Upper lobe of left lung (tissue), 4 donors: ENCODE measurements around the gene ARHGAP35.

Source experiments
- EP300 ChIP-seq, 4 donors: sonication (generic); formaldehyde crosslinking; IDR thresholded peaks; one replicate each; pipeline ENCODE4 v1.5.1; 2017; ENCODE audit warnings: antibody characterized with exemption in 4 of 4, control low read depth in 2 of 4
- POLR2A ChIP-seq, 4 donors: fragments of 450-650 bp; IDR thresholded peaks; one replicate each; pipeline ENCODE4 v1.5.1; 2016 to 2017; ENCODE audit warnings: antibody characterized with exemption in 4 of 4, mild to moderate bottlenecking in 2 of 4
- POLR2AphosphoS5 ChIP-seq, 2 donors: sonication (generic); formaldehyde crosslinking; IDR thresholded peaks; one replicate each; pipeline ENCODE4 v1.5.1; 2017; ENCODE audit warnings: antibody characterized with exemption in 2 of 2
- TF ChIP-seq, protein P1 (sequence below), 6 experiments: fragments of 450-650 bp in 4 of 6; fragments of 200-600 bp in 2 of 6; sonication (generic) in 2 of 6; IDR thresholded peaks; one replicate each; pipeline ENCODE4 v1.5.1; 2016 to 2019; ENCODE audit warnings: antibody characterized with exemption in 6 of 6

DNA sequence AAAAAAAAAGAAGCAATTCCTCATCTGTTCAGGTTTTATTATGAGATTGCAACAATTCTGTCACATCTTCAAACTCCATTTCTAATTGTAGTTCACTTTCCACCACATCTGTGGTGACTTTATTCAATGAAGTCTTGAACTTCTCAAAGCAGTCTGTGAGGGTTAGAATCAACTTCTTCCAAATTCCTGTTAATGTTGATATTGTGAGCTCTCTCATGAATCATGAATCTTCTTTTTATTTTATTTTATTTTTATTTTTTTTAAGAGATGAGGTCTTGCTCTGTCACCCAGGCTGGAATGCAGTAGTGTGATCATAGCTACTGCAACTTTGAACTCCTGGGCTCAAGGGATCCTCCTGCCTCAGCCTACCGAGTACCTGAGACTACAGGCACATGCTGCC is 19.6 kb downstream of the ARHGAP35 start:
- TF ChIP-seq, protein P1, sequence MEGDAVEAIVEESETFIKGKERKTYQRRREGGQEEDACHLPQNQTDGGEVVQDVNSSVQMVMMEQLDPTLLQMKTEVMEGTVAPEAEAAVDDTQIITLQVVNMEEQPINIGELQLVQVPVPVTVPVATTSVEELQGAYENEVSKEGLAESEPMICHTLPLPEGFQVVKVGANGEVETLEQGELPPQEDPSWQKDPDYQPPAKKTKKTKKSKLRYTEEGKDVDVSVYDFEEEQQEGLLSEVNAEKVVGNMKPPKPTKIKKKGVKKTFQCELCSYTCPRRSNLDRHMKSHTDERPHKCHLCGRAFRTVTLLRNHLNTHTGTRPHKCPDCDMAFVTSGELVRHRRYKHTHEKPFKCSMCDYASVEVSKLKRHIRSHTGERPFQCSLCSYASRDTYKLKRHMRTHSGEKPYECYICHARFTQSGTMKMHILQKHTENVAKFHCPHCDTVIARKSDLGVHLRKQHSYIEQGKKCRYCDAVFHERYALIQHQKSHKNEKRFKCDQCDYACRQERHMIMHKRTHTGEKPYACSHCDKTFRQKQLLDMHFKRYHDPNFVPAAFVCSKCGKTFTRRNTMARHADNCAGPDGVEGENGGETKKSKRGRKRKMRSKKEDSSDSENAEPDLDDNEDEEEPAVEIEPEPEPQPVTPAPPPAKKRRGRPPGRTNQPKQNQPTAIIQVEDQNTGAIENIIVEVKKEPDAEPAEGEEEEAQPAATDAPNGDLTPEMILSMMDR (IDR thresholded peaks at IDR 0.05) = no peak
- TF ChIP-seq EP300 (IDR thresholded peaks at IDR 0.05) (no peak), POLR2AphosphoS5 (IDR thresholded peaks at IDR 0.05) (no peak), POLR2A (IDR thresholded peaks at IDR 0.05) (no peak)
